Testis (tissue), 2 donors: ENCODE data around the gene OR2T10.
"Not testable (repeated sequence)": the region's sequence is repeated elsewhere in the genome, so short reads cannot be mapped to it uniquely, and the experiment has no call there.

Experiments
- CTCF ChIP-seq, 3 experiments: fragments of 450-650 bp in 2 of 3; fragments of 200-600 bp in 1 of 3; sonication (generic) in 1 of 3; IDR thresholded peaks; one replicate each; pipeline ENCODE4 v1.5.1; 2016 to 2019; ENCODE audit warnings: antibody characterized with exemption in 3 of 3, mild to moderate bottlenecking in 2 of 3, moderate library complexity in 1 of 3
- POLR2A ChIP-seq: fragments of 450-650 bp; IDR thresholded peaks from one replicate; pipeline ENCODE4 v1.6.1; 2017; ENCODE audit warnings: antibody characterized with exemption, mild to moderate bottlenecking, moderate library complexity

GRCh38 chr1:248547383-248547782, 50.1 kb downstream of the OR2T10 start:
- not testable (repeated sequence) for TF ChIP-seq CTCF (IDR thresholded peaks at IDR 0.05); POLR2A
